NCI-H2171 treated with DMSO at 0.1 percent for 48 hours (cell line): Measurements from ENCODE around the gene PAX8.

Source experiments
- DNase-seq: peaks from one replicate; lab custom pipeline; 2025; lab: John Stamatoyannopoulos, UW

Gene PAX8

DNA sequence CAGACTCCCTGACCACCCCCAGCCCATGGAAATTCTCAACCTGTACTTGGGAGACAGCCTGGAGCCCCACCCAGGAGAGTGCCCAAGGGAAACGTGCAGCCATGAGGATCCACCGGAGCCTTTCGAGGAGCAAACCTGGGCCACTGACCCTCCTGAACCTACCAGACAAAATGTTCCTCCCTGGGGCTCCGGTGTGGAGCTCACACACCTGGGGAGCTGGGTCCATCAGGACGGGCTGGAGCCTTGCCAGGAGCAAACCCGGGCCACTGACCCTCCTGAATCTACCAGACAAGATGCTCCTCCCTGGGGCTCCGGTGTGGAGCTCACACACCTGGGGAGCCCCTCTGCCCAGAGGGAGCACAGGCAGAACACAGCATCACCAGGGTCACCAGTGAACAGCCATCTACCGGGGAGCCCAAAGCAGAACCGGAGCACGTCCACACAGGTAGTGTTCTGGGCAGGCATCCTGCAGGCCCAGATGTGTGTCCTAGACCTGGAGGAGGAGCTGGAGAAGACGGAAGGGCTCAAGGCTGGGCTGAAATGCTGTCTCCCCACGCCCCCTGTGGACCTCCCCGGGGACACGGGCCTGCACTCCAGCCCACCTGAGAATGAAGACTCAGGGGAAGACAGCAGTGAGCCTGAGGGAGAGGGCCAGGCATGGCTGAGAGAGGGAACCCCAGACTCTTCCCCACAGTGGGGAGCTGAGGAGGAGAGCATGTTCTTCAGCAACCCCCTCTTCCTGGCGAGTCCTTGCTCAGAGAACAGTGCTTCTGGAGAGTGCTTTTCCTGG, 96.1 kb downstream of the PAX8 start:
- DNase-seq = no peak

DNA sequence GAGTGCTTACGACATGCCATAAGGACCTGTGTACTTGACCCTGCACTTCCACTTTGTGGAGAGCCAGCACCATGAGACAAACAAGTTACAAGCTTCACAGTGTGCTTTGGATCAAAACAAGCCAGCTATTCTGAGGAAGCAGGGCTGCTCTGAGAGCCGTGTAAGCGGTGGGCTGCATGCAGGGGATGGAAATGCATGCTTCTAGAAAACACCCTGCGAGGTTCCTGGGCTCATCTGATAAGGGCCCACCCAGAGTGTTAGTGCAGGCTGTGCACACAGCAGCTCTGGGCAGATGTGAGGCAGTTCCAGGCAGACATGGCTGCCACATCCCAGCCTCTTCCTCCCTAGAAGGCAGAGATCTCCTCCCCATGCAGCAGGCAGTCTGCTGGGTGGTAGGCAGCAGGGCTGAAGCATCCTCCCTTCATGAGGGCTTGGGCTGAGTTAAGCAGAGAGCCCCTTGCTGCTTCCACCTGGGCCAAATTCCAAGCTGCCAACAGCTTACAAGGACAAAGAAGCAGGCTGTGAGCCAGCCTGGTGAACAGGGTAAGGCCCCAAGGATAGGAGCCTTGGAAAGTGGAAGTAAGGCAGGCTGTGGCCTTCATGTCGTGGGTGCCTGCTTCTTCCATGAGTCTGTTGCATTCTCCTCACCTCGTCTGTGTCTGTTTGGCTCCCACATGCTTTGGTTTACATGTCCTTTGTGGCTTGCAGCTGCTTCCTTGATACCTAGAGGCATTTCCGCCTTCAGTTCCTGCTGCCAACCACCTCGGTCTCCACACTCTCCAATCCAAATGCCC, 97.3 kb downstream of the PAX8 start:
- no peak for DNase-seq

DNA sequence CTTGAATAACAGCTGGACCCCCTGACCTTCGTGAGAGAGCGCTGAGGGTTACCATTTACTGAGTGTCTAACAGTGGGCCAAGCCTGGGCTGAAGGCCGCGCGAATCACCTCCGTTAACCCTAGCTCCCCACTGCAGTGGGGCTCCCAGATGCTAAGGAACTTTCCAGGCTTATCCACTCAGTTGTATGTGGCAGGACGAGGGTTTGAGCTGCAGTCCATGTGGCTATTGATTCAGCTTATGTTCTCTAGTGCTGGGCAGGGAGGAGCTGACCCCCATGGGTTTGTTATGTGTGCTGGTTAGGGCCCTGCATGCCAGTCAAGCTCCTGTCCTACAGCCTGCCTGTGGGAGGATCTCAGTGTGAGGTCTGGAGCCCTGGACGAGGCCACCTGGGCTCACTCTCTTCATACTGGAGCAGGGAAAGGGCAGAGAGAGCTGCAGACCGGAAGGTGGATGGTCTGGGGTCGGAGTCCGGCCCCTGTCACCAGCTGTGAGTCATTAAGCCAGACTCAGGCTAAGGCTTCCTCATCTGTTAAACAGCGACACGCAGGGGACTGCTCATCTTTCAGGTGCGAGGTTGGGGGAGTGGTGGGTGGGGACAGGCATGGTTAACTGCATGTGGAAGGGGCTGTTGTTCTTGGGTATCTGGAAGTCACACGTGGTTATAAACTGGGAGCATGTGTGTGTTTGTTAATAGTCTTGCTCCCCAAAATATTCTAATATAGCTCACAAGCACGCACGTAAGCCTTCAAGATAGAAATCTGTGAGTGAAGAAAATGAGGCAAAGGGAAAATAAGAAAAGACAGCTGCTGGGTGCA, 98.4 kb downstream of the PAX8 start:
- DNase-seq = no peak

DNA sequence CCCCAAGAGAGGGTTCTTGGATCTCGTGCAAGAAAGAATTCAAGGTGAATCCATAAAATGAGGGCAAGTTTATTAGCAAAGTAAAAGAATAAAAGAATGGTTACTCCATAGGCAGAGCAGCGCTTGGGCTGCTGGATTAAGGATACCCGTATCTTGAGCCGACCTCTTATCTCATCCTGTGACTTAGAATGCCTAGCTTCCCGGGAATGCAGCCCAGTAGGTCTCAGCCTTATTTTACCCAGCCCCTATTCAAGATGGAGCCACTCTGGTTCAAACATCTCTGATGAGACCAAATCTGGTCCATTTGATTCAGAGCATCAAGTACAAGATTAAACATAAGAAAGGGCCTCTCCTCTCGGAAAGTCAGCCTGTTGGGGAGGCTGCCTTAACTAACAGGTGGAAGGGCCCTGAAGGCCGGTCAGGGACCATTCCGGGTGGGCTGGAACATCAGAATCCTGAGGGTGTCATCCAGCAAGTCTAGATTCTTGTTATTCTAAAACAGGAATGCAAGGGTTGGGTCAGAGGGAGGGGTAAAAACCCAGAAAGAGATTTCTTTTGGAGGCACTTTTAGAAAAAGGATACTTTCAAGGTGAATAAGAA, 99.2 kb downstream of the PAX8 start:
- DNase-seq = no peak

DNA sequence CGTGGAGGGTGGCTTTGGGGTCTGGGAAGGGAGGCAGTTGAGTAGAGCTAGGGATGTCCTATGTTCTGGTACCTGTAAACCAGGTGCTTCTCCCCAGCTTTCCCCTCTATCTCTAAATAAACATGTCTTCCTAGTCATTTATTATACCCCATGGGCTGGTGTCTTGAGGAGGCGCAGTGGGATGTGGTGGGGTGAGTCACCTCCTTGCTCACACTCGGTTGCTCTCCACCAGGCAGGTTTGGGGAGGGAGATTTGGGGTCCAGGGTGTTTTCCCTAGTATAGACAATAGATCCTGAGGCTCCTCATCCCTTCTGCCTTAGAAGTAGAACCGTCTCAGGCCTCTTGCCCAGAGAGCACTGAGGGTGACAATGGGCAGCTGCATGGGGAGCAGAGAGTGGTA, 99.8 kb downstream of the PAX8 start:
- DNase-seq = no peak

DNA sequence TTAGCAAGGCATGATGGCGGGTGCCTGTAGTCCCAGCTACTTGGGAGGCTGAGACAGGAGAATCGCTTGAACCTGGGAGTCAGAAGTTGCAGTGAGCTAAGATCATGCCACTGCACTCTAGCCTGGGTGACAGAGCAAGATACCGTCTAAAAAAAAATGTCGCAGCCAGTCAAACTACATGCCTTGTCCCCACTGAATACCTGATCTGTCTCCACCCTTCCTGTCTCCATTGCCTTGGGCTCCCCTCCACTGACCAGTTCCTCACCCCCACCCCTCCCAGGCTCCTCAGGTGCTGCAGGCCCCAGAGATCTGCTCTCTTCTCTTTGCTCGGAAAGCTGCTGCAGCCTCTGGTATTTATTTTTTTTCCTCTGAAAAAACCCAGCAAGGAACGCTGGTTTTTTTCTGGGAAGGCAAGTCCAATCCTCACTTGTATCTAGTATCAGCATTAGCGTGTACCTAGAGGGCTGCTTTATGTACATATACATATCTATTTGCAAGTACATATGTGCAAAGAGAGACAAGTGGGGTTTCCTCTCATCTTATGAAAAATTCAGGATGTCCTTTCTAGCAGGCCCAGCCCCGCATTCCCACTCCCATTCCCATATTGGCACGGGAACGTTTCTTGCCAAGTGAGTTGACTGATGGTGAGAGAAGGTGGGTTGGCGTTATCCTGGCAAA, 100.5 kb downstream of the PAX8 start:
- no peak for DNase-seq

DNA sequence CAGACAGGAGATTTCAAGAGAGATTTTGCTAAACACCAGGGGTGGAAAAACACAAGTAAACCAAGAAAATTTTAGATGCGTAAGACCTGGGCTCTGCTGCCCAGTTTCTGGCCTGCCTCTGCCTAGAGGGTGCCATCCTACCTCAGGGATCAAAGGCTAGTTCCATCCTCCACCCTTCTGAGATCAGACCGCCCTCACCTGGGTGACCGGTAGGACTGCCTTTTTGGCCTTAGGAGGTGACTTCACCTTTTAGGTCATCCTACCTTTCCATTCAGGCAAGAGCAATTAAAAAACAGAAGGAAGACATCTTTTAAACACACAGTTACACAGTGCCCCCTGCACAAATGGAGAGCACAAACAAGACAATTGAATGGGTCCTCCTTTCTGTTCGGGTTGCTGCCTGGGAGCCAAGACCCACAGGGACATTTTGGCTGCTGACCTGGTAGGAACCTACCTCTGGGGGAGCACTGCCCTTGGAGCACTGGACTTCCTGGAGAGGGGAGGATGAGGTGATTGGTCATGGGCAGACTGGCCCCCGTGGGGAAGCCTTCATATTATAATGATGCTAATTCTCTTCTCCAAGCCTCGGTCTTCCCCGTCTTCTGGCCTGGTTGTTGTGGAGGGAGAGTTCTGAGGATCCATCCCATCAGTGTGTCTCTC, 101.9 kb downstream of the PAX8 start:
- no peak for DNase-seq

DNA sequence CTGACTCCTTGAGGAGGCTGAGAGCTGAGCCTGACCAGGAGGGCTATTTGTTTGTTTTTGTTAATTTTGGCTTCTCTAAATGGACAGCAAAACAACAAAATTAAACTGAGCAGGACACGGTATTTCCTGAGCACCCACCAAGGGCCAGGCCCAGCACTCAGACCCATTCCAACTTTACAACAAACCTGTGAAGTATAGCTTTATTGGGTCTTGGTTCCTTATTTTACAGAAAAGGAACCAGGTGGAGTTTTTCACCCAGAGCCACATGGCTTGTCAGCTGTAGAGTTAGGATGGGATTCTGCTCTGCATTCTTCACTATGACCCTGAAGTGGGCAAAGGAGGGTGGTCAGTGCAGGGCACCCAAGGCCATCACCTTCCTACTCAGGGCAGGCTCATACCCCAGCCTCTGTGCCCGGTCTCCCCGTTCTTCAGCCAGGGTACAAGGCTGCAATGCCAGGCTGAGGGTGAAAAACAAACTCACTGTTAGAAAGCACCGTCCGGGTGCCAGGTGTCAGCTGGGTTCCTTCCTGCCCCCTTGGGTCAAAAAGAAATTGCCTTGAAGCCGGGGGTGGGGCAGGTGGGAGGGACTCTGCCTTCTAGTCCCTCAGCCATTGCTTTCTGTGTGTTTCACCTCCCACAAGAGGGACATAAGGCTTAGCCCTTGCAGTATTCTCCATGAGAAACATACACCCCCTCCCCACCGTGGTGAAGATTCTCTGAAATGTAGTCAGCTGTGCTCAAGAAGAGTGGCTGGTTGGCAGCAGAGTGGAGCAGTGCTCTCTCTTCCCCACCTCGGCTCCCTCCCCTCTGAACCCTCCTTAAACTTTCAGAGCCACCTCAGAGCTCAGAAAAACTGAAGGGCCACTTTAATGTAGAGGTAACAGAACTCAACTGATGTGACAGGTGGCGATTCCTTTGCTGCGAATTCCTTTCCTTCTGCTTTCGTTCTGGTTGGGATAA, 102.7 kb downstream of the PAX8 start:
- DNase-seq = no peak

DNA sequence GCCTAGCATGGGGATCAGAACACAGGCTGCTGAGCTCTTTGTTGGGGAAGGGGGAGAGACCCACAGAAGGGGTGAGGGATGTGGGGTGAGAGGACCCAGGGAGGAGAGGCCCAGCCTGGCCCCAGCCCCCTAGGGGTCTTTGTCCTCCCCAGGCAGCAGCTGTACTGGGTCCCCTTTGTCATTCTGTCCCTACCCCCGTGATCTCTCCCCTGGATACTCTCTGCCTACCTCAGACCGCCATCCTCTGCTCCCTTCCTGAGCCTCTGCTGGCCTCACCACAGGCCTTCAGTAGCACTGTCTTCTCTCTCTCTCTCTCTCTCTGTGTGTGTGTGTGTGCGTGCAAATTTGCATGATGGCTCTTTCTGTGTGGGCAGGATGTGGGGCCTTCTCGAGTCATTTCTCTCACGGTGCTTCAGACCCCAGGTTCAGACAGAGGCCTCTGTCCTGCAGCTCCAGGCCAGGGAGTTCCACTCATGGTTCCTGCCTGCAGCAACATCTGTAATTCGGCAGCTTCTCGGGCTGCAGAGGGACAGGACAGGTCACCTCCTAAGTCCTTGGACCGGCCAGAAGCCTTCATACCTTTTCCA, 103.6 kb downstream of the PAX8 start:
- DNase-seq = no peak

DNA sequence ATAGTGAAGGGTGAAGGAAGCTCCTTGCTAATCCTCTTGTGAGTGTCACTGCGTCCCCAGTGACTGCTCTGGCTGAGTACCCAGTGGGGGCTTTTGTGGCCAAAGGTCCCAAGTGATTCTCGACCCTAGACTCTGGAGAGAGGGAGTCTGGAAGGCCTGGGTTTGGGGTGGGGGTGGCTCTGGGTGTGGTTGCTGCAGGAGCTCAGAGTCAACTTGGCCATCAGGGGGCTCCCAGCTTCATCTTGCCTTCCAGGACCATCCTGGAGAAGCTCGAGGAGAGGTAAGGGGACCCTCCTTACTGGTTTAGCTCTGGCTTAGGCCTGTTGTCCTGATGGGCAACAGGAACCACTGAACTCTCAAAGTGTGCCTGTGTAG, 104.4 kb downstream of the PAX8 start:
- no peak for DNase-seq

DNA sequence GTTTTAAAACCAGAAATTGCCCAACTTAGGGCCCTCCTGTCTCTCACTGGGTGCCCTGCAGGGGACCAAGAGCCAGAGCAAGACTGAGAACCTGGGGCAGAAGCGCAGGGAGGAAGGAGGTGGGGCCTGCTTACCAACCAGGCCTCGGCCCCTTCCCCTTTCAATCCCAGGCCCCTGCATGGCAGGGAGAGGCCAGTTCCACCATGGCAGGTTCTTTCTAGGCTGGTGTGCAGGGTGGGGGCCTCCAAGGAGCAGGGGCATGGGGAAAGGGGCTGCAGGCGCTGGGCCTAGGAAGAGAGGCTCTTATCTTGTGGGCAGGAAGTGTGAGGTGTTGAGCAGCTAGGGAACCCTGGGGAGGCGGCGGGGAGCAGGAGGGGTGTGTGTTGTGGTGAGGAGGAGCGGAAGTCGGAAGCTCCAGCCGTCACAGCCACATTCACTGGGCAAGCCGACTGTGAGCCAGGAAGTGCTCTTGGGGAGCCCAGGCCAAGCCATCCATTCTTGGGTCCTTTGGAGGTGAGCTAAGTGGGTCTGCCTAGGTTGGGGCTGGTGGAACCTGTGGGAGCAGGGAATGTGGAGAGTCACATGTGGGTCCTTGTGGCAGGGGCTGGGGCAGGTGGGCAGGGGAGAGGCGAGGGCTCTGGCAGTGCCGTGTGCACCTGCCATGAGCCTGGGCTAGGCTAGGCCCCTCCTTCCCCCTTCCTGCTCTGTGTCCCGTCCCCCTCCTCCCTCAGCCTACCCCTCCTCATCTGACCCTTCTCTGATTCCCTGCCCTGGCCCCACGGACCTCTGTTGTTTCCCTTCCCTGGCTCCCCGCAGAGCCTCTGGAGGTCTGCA, 105.0 kb downstream of the PAX8 start, which contains the start of gene PSD4:
PSD4 (plus strand) TSS at position 430 of the 834 bp plus-strand sequence. CDS start 8,486 bp downstream, outside the sequence.
- no peak for DNase-seq

DNA sequence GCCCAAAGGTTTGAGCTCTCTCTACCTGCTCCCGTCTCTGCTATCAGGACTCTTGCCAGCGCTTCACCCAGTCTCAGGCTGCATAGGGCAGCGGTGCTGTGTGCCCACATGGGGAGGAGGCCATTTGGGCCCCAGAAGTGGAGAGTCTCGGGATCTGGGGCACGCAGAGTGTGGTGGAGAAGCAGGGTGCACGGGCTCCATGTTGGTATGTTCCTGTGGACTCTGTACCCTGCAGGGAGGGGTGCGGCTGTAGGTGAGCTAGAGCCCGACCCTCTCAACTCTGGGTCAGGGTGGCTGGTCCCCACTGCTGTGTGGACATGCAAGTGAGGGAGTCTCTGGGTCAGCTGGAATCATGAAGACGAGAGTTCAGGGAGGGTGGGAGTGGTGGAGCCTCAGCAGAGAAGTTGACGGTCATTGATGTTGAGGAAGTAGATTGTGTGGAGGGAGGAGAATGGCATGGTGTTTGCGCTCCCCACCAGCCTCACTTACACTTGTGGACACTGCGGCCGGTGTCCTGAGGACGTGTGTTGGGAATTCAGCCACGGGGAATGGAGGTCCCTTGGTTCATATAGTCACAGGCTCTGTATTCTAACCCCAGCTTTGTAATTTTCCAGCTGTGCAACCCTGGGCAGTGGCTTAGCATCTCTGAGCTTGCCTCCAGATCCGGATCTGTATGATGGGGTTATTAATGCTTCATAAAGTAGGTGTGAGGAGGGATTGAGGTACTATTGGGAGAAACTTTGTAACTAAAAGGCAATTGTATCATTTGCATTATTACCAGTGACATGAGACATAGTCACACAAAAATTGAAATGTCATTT, 105.8 kb downstream of the PAX8 start:
- DNase-seq = no peak

DNA sequence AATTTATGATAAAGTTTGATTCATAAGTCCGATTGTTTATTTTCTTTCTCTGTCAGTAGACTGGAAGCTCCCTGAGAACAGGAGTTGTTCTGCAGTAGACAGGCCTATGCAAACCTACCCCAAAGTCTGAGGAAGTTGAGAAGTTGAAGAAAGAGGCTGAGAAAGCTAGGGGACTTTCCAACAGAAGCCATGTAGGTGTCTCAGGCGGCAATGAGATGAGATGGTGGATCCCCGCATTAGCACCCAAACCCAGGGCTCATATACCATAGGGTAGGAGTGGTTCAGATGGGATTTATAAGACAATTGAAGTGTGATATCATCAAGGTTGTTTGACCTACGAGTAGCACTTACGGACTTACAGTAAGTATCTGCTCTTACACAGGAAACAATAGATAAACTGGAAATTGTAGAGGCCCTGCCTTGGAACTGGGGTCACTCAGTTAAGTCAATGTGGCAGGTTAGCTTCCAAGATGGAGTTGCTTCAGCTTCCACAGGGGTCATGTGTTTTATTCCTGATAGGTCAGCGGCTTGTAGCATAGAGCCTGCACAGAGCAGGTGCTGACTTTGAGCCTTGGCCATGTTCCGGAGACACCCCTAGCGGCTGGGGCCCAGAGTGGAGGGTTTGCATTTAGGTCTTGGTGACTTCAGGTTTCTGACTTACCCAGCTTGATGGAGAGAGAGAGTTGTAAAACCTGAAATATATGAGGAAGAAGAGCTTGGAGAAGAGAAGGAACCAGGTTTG, 107.2 kb downstream of the PAX8 start:
- no peak for DNase-seq

DNA sequence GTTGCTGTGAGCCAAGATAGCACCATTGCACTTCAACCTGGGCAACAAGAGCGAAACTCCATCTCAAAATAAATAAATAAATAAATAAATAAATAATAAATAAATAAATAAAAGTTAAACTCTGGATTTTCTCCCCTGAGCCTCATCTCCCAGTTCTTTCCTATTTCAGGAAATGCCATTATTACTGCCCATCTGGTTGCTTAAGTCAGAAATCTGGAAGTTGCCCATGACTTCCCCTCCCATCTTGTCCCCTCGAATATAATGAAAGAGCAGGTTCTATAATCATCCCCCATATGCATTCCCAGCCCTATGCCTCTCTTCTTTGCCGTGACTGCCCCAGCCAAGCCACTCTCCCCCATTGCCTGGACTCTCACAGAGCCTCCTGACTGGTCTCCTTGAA, 109.1 kb downstream of the PAX8 start:
- DNase-seq = no peak

DNA sequence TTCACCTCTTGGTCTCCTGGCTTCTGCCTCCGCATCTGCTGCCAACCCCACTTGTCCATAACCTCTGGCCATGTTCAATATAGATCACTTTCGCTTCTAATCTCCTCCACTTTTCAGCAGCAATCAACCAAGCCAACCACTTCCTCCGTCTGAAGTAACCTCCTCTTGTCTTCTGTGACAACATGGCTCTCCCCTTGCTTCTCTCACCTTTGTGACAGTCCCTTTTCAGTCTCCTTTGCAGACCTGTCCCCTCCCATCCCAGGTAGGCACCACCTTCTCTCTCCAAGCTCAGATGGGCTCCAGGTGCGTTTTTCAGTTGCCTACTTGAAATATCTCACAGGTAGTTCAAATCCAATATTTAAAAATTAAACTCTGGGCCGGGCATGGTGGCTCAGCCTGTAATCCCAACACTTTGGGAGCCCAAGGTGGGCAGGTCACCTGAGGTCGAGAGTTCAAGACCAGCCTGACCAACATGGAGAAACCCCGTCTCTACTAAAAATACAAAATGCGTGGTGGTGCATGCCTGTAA, 109.7 kb downstream of the PAX8 start:
- no peak for DNase-seq

DNA sequence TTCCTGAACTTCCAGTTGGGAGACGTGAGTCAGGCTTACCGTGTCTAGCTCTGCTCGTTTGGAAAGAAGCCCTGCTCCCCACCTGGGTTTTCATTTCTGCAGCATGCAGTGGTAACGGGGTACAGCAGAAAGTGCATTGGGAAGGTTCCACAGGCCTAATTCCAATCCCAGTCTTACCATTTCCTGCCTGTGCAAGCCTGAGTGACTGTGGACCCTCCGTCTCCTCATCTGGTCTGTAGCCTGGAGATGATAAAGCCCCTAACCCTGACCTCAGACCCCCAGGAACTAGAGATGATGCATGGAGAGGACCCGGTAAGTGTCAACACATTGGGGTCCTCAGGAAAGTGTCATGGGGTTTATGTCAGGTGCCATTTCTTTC, 110.8 kb downstream of the PAX8 start:
- no peak for DNase-seq
